C4-2B (cell line): ENCODE data around the gene FMNL3.

Source experiments
- CTCF ChIP-seq: fragments of 450-650 bp; conservative IDR thresholded peaks from 2 replicates; pipeline ENCODE4 v1.5.1; 2017; ENCODE audit warnings: mild to moderate bottlenecking
- ZFX ChIP-seq: fragments of 450-650 bp; IDR thresholded peaks from 2 replicates; pipeline ENCODE4 v1.6.1; 2017

- TF ChIP-seq CTCF (no peak), ZFX (no peak)
These were observed 71.5 kb downstream of the FMNL3 start for GRCh38 chr12:49635656-49636055.
